ENCODE results near the gene RNF123. TPM values are rescaled to one million over a fixed set of nuclear protein-coding genes. Genes with fewer than 3 reads are reported as not detected.

RNF123 gene
- total RNA-seq, 1 experiment from 2014 or later, result 47.1 TPM

GRCh38 chr3:49723628-49724551, 34.5 kb downstream of the RNF123 start, which contains the start of gene GMPPB (continued):
- TF ChIP-seq, protein P1, sequence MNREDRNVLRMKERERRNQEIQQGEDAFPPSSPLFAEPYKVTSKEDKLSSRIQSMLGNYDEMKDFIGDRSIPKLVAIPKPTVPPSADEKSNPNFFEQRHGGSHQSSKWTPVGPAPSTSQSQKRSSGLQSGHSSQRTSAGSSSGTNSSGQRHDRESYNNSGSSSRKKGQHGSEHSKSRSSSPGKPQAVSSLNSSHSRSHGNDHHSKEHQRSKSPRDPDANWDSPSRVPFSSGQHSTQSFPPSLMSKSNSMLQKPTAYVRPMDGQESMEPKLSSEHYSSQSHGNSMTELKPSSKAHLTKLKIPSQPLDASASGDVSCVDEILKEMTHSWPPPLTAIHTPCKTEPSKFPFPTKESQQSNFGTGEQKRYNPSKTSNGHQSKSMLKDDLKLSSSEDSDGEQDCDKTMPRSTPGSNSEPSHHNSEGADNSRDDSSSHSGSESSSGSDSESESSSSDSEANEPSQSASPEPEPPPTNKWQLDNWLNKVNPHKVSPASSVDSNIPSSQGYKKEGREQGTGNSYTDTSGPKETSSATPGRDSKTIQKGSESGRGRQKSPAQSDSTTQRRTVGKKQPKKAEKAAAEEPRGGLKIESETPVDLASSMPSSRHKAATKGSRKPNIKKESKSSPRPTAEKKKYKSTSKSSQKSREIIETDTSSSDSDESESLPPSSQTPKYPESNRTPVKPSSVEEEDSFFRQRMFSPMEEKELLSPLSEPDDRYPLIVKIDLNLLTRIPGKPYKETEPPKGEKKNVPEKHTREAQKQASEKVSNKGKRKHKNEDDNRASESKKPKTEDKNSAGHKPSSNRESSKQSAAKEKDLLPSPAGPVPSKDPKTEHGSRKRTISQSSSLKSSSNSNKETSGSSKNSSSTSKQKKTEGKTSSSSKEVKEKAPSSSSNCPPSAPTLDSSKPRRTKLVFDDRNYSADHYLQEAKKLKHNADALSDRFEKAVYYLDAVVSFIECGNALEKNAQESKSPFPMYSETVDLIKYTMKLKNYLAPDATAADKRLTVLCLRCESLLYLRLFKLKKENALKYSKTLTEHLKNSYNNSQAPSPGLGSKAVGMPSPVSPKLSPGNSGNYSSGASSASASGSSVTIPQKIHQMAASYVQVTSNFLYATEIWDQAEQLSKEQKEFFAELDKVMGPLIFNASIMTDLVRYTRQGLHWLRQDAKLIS (CRISPR knock-in tag; IDR thresholded peaks at IDR 0.05; ENCODE audit: borderline replicate concordance), result 0 out of 2 replicates have a peak, but pooled peaks have one; percentile 36
- TF ChIP-seq ELF4 (CRISPR knock-in tag; IDR thresholded peaks at IDR 0.05; ENCODE audit: low read depth) (0 out of 2 replicates have a peak, but pooled peaks have one; percentile 26), NFATC4 (CRISPR knock-in tag; IDR thresholded peaks at IDR 0.05) (0 out of 2 replicates have a peak, but pooled peaks have one; percentile 50), OVOL2 (CRISPR knock-in tag; IDR thresholded peaks at IDR 0.05; ENCODE audit: borderline replicate concordance) (no peak), ZNF281 (CRISPR knock-in tag; IDR thresholded peaks at IDR 0.05) (0 out of 2 replicates have a peak, but pooled peaks have one; percentile 0), TP53 (CRISPR knock-in tag; IDR thresholded peaks at IDR 0.05) (0 out of 2 replicates have a peak, but pooled peaks have one; percentile 50), NR2C2 (CRISPR knock-in tag; IDR thresholded peaks at IDR 0.05) (no peak), PREB (CRISPR knock-in tag; IDR thresholded peaks at IDR 0.05; ENCODE audit: borderline replicate concordance) (no peak), FOXP1 (CRISPR knock-in tag; IDR thresholded peaks at IDR 0.05; ENCODE audit: borderline replicate concordance) (no peak), NFYB (CRISPR knock-in tag; conservative IDR thresholded peaks at IDR 0.05; ENCODE audit: low read depth) (peak; percentile 90), GABPB1 (CRISPR knock-in tag; IDR thresholded peaks at IDR 0.05) (peak; percentile 38; the same call in 1 of the 2 replicates), MYBL2 (CRISPR knock-in tag; IDR thresholded peaks at IDR 0.05) (peak; percentile 76; the same call in 1 of the 2 replicates), ZBTB43 (CRISPR knock-in tag; IDR thresholded peaks at IDR 0.05) (0 out of 2 replicates have a peak, but pooled peaks have one; percentile 14), ETV6 (CRISPR knock-in tag; IDR thresholded peaks at IDR 0.05) (peak; percentile 50; the same call in 1 of the 2 replicates), NR3C1 (CRISPR knock-in tag; conservative IDR thresholded peaks at IDR 0.05; ENCODE audit: low read depth) (peak; percentile 83; the same call in 1 of the 2 replicates), ATF1 (CRISPR knock-in tag; IDR thresholded peaks at IDR 0.05) (peak; percentile 59; the same call in 1 of the 2 replicates), CBFB (CRISPR knock-in tag; IDR thresholded peaks at IDR 0.05; ENCODE audit: low read depth) (peak; percentile 72; the same call in 1 of the 2 replicates)
- TF ChIP-seq, protein P2, sequence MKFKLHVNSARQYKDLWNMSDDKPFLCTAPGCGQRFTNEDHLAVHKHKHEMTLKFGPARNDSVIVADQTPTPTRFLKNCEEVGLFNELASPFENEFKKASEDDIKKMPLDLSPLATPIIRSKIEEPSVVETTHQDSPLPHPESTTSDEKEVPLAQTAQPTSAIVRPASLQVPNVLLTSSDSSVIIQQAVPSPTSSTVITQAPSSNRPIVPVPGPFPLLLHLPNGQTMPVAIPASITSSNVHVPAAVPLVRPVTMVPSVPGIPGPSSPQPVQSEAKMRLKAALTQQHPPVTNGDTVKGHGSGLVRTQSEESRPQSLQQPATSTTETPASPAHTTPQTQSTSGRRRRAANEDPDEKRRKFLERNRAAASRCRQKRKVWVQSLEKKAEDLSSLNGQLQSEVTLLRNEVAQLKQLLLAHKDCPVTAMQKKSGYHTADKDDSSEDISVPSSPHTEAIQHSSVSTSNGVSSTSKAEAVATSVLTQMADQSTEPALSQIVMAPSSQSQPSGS (CRISPR knock-in tag; IDR thresholded peaks at IDR 0.05; ENCODE audit: borderline replicate concordance, low read depth), result no peak
- TF ChIP-seq, protein P3, sequence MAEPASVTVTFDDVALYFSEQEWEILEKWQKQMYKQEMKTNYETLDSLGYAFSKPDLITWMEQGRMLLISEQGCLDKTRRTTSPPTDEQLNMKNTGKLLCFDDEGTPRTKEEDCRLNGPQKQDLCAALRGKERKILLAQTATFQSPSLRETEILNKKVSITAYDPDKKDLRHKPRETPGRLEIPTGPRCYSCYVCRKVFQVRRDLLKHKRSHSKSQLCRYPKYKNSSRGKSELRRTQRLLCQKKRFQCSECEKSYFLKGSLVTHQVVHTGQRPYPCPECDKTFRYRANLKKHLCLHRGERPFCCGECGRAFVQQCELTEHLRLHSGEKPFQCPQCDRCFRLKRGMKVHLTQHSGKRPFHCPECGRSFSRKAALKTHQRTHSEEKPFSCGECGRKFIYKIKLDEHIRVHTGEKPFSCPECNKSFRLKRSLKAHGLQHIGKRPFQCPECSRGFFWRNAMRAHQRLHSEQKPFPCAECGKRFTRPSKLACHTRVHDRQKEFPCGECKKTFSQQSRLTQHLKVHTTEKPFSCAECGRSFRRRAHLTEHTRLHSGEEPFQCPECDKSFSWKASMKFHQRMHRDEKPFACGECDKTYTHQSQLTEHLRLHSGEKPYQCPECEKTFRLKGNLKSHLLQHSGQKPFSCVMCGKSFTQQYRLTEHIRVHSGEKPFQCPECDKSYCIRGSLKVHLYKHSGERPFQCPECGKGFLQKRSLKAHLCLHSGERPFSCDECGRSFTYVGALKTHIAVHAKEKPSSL (CRISPR knock-in tag; conservative IDR thresholded peaks at IDR 0.05), result no peak
- TF ChIP-seq, protein P4, sequence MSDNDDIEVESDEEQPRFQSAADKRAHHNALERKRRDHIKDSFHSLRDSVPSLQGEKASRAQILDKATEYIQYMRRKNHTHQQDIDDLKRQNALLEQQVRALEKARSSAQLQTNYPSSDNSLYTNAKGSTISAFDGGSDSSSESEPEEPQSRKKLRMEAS (CRISPR knock-in tag; IDR thresholded peaks at IDR 0.05), result peak; percentile 73; the same call in 1 of the 2 replicates
